Right lobe of liver (tissue), 6 donors: Measurements from ENCODE around the gene EXOC7. TPM values are rescaled to one million over a fixed set of nuclear protein-coding genes. Genes with fewer than 3 reads are reported as not detected.
"Not testable (repeated sequence)": the region's sequence is repeated elsewhere in the genome, so short reads cannot be mapped to it uniquely, and the experiment has no call there.

ENCODE experiments used
- ATAC-seq, 4 donors: fragments of 200-7000 bp; cut with Tn5 transposase; one replicate each; pipeline ENCODE4 v1.9.1; 2020; ENCODE audit warnings: mild to moderate bottlenecking in 4 of 4, moderate library complexity in 4 of 4
- DNase-seq, 3 donors: peaks; one replicate each; pipeline ENCODE4 v3.0.0-alpha.2; 2020
- H3K27ac ChIP-seq, 3 donors: fragments of 200-600 bp; one replicate each; pipeline ENCODE4 v1.8.0; 2022
- H3K27me3 ChIP-seq, 2 donors: fragments of 200-600 bp; one replicate each; pipeline ENCODE4 v1.8.0; 2022
- H3K36me3 ChIP-seq, 4 donors: fragments of 200-600 bp; sonication (generic) in 1 of 4; one replicate each; pipeline versions ENCODE4 v1.5.1 to v1.8.0; 2017 to 2022; ENCODE audit warnings: control low read depth in 1 of 4
- H3K4me1 ChIP-seq, 4 donors: fragments of 200-600 bp; sonication (generic) in 1 of 4; one replicate each; pipeline versions ENCODE4 v1.5.1 to v1.8.0; 2017 to 2022; ENCODE audit warnings: control low read depth in 1 of 4
- H3K4me3 ChIP-seq, 3 donors: fragments of 200-600 bp; one replicate each; pipeline ENCODE4 v1.8.0; 2022
- H3K9me3 ChIP-seq, 4 donors: fragments of 200-600 bp; sonication (generic) in 1 of 4; one replicate each; pipeline versions ENCODE4 v1.5.1 to v1.8.0; 2017 to 2022; ENCODE audit warnings: control low read depth in 1 of 4
- CTCF ChIP-seq, 4 donors: fragments of 200-600 bp in 3 of 4; fragments of 450-650 bp in 1 of 4; IDR thresholded peaks; one replicate each; pipeline versions ENCODE4 v1.5.1 to v1.8.0; 2016 to 2022; ENCODE audit warnings: antibody characterized with exemption in 4 of 4, mild to moderate bottlenecking in 2 of 4
- POLR2A ChIP-seq: fragments of 450-650 bp; IDR thresholded peaks from one replicate; pipeline ENCODE4 v1.6.1; 2017; ENCODE audit warnings: antibody characterized with exemption, mild to moderate bottlenecking
- WGBS: methylation state at CpG from one replicate; pipeline ENCODE4 v1.1.6; 2018; ENCODE audit warnings: low coverage, low lambda C conversion rate; ENCODE audit not compliant: insufficient coverage; ENCODE audit errors: missing lambda C conversion rate; 5-methylcytosine and 5-hydroxymethylcytosine counted together
- intact Hi-C, 2 donors: fragments of 100-400 bp; cut with DNase I; formaldehyde crosslinking; loops; one replicate each; pipeline versions ENCODE4 v1.11.2 to v1.14.1; 2022
- total RNA-seq, 6 experiments: library from RNA; depleted of rRNA in 2 of 6; stranded (reverse); fragments of >200 nt in 2 of 6; fragmentation: NEBNext Ultra II Directional in 3 of 6; extraction: Animal tissue kit (Norgen Biotek cat#: 25700) in 3 of 6; gene quantifications; one replicate each; pipeline versions ENCODE4 v1.1.0 to v1.2.4, GENCODE V29; 2016 to 2023
- donor health status: DM: no; HTN: yes; CAD: no.
- donor health status: DM: no; HTN: no; CAD: no.
- donor health status: DM: no; HTN: no; CAD: no.
- donor health status: DM: no; HTN: yes; CAD: no.
- donor health status: DM: no; HTN: yes; CAD: no.

The EXOC7 gene
- total RNA-seq, 6 experiments from 2014 or later = 38.5 to 57.9 (median 50.6) TPM

DNA sequence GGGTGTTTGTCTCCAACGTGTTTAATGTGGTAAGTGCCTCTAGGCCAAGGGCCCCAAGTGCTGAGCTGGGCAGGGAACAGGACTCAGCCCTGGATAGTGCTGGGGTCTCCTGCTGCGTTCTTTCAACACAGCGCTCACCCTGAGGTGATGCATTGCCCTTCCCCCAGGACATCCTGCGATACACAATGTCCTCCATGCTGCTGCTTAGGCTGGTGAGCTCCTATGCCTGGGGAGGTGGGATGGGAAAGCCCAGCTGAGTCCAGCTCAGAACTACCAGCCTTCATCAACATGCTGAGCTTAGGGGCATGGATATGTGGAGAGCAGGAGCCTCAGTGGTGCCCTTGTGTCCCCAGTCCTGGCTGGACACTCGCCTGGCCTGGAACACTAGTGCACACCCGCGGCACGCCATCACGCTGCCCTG lies 24.0 kb downstream of the EXOC7 start:
- DNase-seq (no peak), ATAC-seq (peak in 1 of 4 donors; percentile 4)
- peaks cover 9 to 21% of the 10 kb centered on the region in 2 donors for H3K27me3 ChIP-seq
- H3K27ac ChIP-seq = no peak overlapping the region
- no peaks in the 10 kb centered on the region for H3K4me1 ChIP-seq
- TF ChIP-seq POLR2A (no peak), CTCF (IDR thresholded peaks at IDR 0.05) (no peak)
- WGBS = 20% methylated on average over 1 of the region's 9 CpGs
- intact Hi-C loops = no loop called here
- H3K4me3 ChIP-seq = no peak overlapping the region
- H3K9me3 ChIP-seq = no peaks in the 10 kb centered on the region
- peaks cover 0 to 9% (median 0%) of the 10 kb centered on the region in 4 donors for H3K36me3 ChIP-seq

GRCh38 chr17:76078860-76079534 lies 24.6 kb downstream of the EXOC7 start, which contains the start of gene ZACN:
TSS of gene ZACN (plus strand) at chr17:76079182. CDS start at chr17:76079265, 83 bp downstream.
- no peak within 1 kb of the TSS for H3K27ac ChIP-seq
- WGBS = 55% methylated on average over 8 of the region's 17 CpGs
- TF ChIP-seq CTCF (IDR thresholded peaks at IDR 0.05) = no peak
- no peak for TF ChIP-seq POLR2A
- peaks cover 0 to 4% (median 0%) of the 10 kb centered on the region in 4 donors for H3K36me3 ChIP-seq
- intact Hi-C loops = no loop called here
- no peak for DNase-seq
- no peak for ATAC-seq
- no peak within 1 kb of the TSS for H3K4me3 ChIP-seq
- H3K27me3 ChIP-seq = peaks cover 15 to 25% of the 10 kb centered on the region in 2 donors
- H3K9me3 ChIP-seq = no peaks in the 10 kb centered on the region
- no peaks in the 10 kb centered on the region for H3K4me1 ChIP-seq

GRCh38 chr17:76078370-76078769 lies 25.2 kb downstream of the EXOC7 start:
- peaks cover 20 to 25% of the 10 kb centered on the region in 2 donors for H3K27me3 ChIP-seq
- DNase-seq, H3K4me3 ChIP-seq, H3K36me3 ChIP-seq, H3K27ac ChIP-seq, H3K9me3 ChIP-seq, H3K4me1 ChIP-seq, intact Hi-C loops, ATAC-seq: not testable (repeated sequence)
- 50% methylated on average over 4 of the region's 5 CpGs for WGBS

- 21% methylated on average over 7 of the region's 12 CpGs for WGBS
- no peaks in the 10 kb centered on the region for H3K9me3 ChIP-seq
- DNase-seq (no peak), ATAC-seq (no peak)
- no peak overlapping the region for H3K27ac ChIP-seq
- TF ChIP-seq CTCF (IDR thresholded peaks at IDR 0.05) = no peak
- TF ChIP-seq POLR2A = no peak
- intact Hi-C loops = no loop called here
- no peaks in the 10 kb centered on the region for H3K4me1 ChIP-seq
- H3K36me3 ChIP-seq = no peaks in the 10 kb centered on the region
- peaks cover 20 to 25% of the 10 kb centered on the region in 2 donors for H3K27me3 ChIP-seq
- H3K4me3 ChIP-seq = no peak overlapping the region
Observed at GRCh38 chr17:76077584-76078110, 25.9 kb downstream of the EXOC7 start.
